Upper lobe of right lung (tissue), 1 donor: ENCODE results near the gene SHC3. TPM values are rescaled to one million over a fixed set of nuclear protein-coding genes. Genes with fewer than 3 reads are reported as not detected.

Experiments
- ATAC-seq: fragments of 200-7000 bp; cut with Tn5 transposase; one replicate; pipeline ENCODE4 v1.9.1; 2020; ENCODE audit warnings: mild to moderate bottlenecking, moderate library complexity
- DNase-seq: peaks from one replicate; pipeline ENCODE4 v3.0.0-alpha.2; 2020
- H3K27ac ChIP-seq: fragments of 200-600 bp; one replicate; pipeline ENCODE4 v1.8.0; 2022
- H3K27me3 ChIP-seq: fragments of 200-600 bp; one replicate; pipeline ENCODE4 v1.8.0; 2022; ENCODE audit warnings: mild to moderate bottlenecking
- H3K36me3 ChIP-seq: fragments of 200-600 bp; one replicate; pipeline ENCODE4 v1.8.0; 2022
- H3K4me1 ChIP-seq: fragments of 200-600 bp; one replicate; pipeline ENCODE4 v1.8.0; 2022
- H3K4me3 ChIP-seq: fragments of 200-600 bp; one replicate; pipeline ENCODE4 v1.8.0; 2022; ENCODE audit warnings: mild to moderate bottlenecking
- H3K9me3 ChIP-seq: fragments of 200-600 bp; one replicate; pipeline ENCODE4 v1.8.0; 2022
- CTCF ChIP-seq: fragments of 200-600 bp; IDR thresholded peaks from one replicate; pipeline ENCODE4 v1.8.0; 2022; ENCODE audit warnings: antibody characterized with exemption
- intact Hi-C: fragments of 100-400 bp; cut with DNase I; formaldehyde crosslinking; loops from one replicate; pipeline ENCODE4 v1.11.0; 2022
- total RNA-seq: library from RNA; stranded (reverse); fragmentation: NEBNext Ultra II Directional; extraction: Animal tissue kit (Norgen Biotek cat#: 25700); gene quantifications from one replicate; pipeline ENCODE4 v1.2.1, GENCODE V29; 2021
- donor health status: DM: no; HTN: yes; CAD: no; lungs with severe emphysema.

SHC3 gene
- total RNA-seq, 1 donor from 2014 or later: 12.9 TPM

- H3K27ac ChIP-seq: no peak overlapping the region
- TF ChIP-seq CTCF: no peak
- no peak overlapping the region for H3K4me3 ChIP-seq
- DNase-seq: no peak
- H3K4me1 ChIP-seq: no peaks in the 10 kb centered on the region
- intact Hi-C loops: no loop called here
- no peaks in the 10 kb centered on the region for H3K36me3 ChIP-seq
- ATAC-seq: no peak
- no peaks in the 10 kb centered on the region for H3K27me3 ChIP-seq
- H3K9me3 ChIP-seq: no peaks in the 10 kb centered on the region
Measured at GRCh38 chr9:88959727-88960469, 218.7 kb downstream of the SHC3 start.

GRCh38 chr9:88957526-88957925 lies 221.1 kb downstream of the SHC3 start:
- ATAC-seq (no peak), DNase-seq (no peak)
- Histone ChIP-seq H3K36me3 (no peaks in the 10 kb centered on the region), H3K9me3 (no peaks in the 10 kb centered on the region), H3K27me3 (no peaks in the 10 kb centered on the region), H3K4me1 (no peaks in the 10 kb centered on the region), H3K4me3 (no peak overlapping the region), H3K27ac (no peak overlapping the region)
- TF ChIP-seq CTCF: no peak
- intact Hi-C loops: no loop called here

Other genes with a start within 250 kb of the SHC3 start
- 10.2 TPM for gene S1PR3, start 187.3 kb downstream of the SHC3 start, total RNA-seq
- 15.0 TPM for gene CKS2, start 132.4 kb upstream of the SHC3 start, total RNA-seq
- 58.0 TPM for gene SECISBP2, start 139.7 kb upstream of the SHC3 start, total RNA-seq